SK-N-SH (cell line): ENCODE data around the gene FHDC1.

Experiments
- CTCF ChIP-seq: fragments of 200-600 bp; sonication (generic); IDR thresholded peaks from 2 replicates; pipeline ENCODE4 v1.6.1; 2017; ENCODE audit warnings: antibody characterized with exemption, mild to moderate bottlenecking, moderate library complexity
- NRF1 ChIP-seq: IDR thresholded peaks from 2 replicates; pipeline ENCODE4 v1.6.1; 2012; ENCODE audit warnings: low read depth, mild to moderate bottlenecking, low read length

GRCh38 chr4:152941411-152941810 is 5.3 kb downstream of the FHDC1 start:
- no peak for TF ChIP-seq NRF1
- TF ChIP-seq CTCF = no peak
